ENCODE results near the gene KCNK2.

Gene KCNK2, protein sequence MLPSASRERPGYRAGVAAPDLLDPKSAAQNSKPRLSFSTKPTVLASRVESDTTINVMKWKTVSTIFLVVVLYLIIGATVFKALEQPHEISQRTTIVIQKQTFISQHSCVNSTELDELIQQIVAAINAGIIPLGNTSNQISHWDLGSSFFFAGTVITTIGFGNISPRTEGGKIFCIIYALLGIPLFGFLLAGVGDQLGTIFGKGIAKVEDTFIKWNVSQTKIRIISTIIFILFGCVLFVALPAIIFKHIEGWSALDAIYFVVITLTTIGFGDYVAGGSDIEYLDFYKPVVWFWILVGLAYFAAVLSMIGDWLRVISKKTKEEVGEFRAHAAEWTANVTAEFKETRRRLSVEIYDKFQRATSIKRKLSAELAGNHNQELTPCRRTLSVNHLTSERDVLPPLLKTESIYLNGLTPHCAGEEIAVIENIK

DNA sequence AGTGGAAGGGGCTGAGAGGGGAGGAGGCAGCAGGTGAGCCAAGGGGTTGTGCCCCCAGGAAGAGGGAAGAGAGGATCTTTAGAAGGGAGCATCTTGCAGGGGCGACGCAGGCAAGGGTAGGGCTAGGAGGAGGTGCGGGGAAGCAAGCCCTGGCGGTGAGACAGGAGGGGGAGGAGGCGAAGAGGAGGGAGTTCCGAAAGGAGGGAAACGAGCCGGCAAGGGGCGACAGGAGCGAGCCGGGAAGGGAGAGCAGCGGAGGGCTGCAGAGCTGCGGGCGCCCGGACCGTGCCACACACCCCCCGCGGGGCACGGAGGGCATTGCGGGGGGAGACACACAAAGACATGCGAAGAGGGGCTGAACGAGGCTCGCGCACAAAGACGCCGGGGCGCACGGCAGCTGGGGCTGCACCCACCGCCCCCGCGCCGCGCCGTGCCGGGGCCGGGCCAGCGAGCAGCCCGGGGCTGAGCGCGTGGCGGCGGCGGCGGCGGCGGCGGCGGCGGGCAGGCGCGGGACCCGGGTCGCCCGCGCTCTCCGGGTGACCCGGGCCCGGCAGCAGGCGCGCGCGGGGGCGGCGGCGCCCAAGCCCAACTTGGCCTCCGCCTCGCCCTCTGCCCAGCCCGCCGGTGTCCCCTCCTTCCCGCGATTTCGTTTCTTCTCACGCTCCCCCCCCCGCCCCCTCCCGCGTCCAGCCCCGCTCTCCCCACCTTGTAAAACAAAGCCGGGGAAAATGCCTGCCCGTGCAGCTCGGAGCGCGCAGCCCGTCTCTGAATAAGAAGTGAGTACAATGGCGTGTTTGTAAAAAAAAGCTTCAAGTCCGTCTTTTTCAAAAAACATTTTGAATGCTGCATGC is at the start of gene KCNK2:
TSS of gene KCNK2 (plus strand) at position 206 of the 851 bp plus-strand sequence. CDS start 649 bp downstream, outside the sequence.
- Histone ChIP-seq H3K36me3 (ENCODE audit: control insufficient read depth, insufficient read depth, low read length) (no peaks in the 10 kb centered on the region), H3K9ac (ENCODE audit: low read length) (no peak within 1 kb of the TSS), H3K4me3 (ENCODE audit: low read length) (peak within 1 kb of the TSS; percentile 62), H3K27ac (ENCODE audit: low read depth, low read length) (no peak within 1 kb of the TSS), H3K4me1 (ENCODE audit: control insufficient read depth, insufficient read depth, low read length) (no peaks in the 10 kb centered on the region), H3K27me3 (ENCODE audit: control insufficient read depth, insufficient read depth, low read length) (peaks cover 17% of the 10 kb centered on the region)

DNA sequence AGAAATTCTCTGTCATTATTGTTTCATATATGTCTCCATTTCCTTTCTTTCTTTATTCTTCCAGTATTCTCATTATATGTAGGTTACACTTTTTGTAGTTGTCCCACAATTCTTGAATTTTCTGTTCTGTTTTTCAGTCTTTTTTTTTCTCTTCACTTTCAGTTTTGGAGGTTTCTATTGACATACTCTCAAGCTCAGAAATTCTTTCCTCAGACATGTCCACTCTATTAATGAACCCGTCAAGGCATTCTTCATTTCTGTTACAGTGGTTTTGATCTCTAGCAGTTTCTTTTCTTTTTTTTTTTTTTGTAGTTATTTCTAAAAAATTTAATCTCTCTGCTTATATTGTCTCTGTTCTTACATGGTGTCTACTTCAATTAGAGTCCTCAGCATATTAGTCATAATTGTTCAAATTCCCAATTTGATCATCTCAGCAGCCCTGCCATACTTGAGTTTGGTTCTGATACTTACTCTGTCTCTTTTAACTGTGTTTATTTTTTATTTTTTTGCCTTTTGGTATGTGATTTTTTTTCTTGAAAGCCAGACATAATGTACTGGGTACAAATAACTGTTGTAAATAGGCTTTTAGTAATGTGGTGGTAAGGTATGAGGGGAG is 49.5 kb upstream of the KCNK2 start:
- H3K27ac ChIP-seq (ENCODE audit: low read depth, low read length): no peak overlapping the region
- H3K9ac ChIP-seq (ENCODE audit: low read length): no peak overlapping the region
- no peaks in the 10 kb centered on the region for H3K4me1 ChIP-seq (ENCODE audit: control insufficient read depth, insufficient read depth, low read length)
- H3K4me3 ChIP-seq (ENCODE audit: low read length): no peak overlapping the region
- H3K36me3 ChIP-seq (ENCODE audit: control insufficient read depth, insufficient read depth, low read length): no peaks in the 10 kb centered on the region
- H3K27me3 ChIP-seq (ENCODE audit: control insufficient read depth, insufficient read depth, low read length): no peaks in the 10 kb centered on the region

DNA sequence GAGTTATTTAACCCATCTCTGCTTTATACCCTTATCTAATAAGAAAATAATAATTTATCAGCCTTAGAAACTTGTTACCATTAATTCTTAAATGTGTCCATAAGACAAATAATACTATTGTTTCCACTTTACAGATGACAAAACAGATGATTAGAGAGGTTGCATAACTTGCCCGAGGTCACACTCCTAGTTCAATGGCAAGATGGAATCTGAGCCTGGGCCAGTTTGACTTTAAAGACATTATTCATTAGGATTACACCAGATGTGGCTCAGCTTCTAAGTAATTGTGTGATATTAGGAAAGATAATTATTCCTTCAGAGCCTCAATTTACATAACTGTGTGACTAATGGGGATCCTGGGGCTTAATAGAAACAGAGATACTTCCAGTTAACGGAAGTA is 42.3 kb upstream of the KCNK2 start:
- Histone ChIP-seq H3K4me1 (ENCODE audit: control insufficient read depth, insufficient read depth, low read length) (no peaks in the 10 kb centered on the region), H3K27me3 (ENCODE audit: control insufficient read depth, insufficient read depth, low read length) (no peaks in the 10 kb centered on the region), H3K27ac (ENCODE audit: low read depth, low read length) (no peak overlapping the region), H3K4me3 (ENCODE audit: low read length) (no peak overlapping the region), H3K36me3 (ENCODE audit: control insufficient read depth, insufficient read depth, low read length) (no peaks in the 10 kb centered on the region), H3K9ac (ENCODE audit: low read length) (no peak overlapping the region)

- no peaks in the 10 kb centered on the region for H3K4me1 ChIP-seq (ENCODE audit: control insufficient read depth, insufficient read depth, low read length)
- no peak overlapping the region for H3K4me3 ChIP-seq (ENCODE audit: low read length)
- no peak overlapping the region for H3K9ac ChIP-seq (ENCODE audit: low read length)
- no peaks in the 10 kb centered on the region for H3K27me3 ChIP-seq (ENCODE audit: control insufficient read depth, insufficient read depth, low read length)
- H3K27ac ChIP-seq (ENCODE audit: low read depth, low read length): no peak overlapping the region
- no peaks in the 10 kb centered on the region for H3K36me3 ChIP-seq (ENCODE audit: control insufficient read depth, insufficient read depth, low read length)
Measured at GRCh38 chr1:215043401-215043800, 39.1 kb upstream of the KCNK2 start.

GRCh38 chr1:215044151-215044550 is 38.4 kb upstream of the KCNK2 start:
- H3K36me3 ChIP-seq (ENCODE audit: control insufficient read depth, insufficient read depth, low read length): no peaks in the 10 kb centered on the region
- no peaks in the 10 kb centered on the region for H3K4me1 ChIP-seq (ENCODE audit: control insufficient read depth, insufficient read depth, low read length)
- no peak overlapping the region for H3K27ac ChIP-seq (ENCODE audit: low read depth, low read length)
- H3K4me3 ChIP-seq (ENCODE audit: low read length): no peak overlapping the region
- no peak overlapping the region for H3K9ac ChIP-seq (ENCODE audit: low read length)
- no peaks in the 10 kb centered on the region for H3K27me3 ChIP-seq (ENCODE audit: control insufficient read depth, insufficient read depth, low read length)

DNA sequence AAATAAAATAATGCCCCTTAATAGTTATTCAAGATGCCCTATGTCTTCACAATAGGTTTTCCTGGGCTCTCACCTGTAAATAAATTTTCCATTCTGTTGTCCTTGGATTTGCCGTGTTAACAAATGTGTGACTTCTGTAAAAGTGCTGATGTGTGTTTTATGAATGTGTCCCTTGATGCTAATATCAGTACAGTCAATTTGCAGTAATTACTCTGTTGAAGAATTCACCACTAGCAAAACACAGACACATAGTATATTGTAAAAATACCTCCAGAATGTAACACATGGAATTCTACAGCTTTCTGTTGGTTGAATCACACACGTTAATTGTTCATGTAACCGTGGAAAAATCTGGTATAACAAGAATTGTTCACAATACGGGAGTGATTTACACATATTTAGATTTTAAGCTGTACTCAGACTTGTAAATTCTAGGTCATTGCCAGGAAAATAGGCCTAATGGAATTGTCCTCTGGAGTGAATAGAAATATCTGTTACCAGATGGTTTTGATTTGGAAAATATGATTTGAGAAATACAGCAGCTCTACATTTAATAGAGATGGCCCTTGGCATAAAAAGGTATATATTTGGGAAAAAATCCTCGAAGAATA is 36.7 kb upstream of the KCNK2 start:
- Histone ChIP-seq H3K27me3 (ENCODE audit: control insufficient read depth, insufficient read depth, low read length) (no peaks in the 10 kb centered on the region), H3K4me3 (ENCODE audit: low read length) (no peak overlapping the region), H3K36me3 (ENCODE audit: control insufficient read depth, insufficient read depth, low read length) (no peaks in the 10 kb centered on the region), H3K4me1 (ENCODE audit: control insufficient read depth, insufficient read depth, low read length) (no peaks in the 10 kb centered on the region), H3K27ac (ENCODE audit: low read depth, low read length) (no peak overlapping the region), H3K9ac (ENCODE audit: low read length) (no peak overlapping the region)

GRCh38 chr1:215052256-215053015 is 30.1 kb upstream of the KCNK2 start:
- H3K4me1 ChIP-seq (ENCODE audit: control insufficient read depth, insufficient read depth, low read length): no peaks in the 10 kb centered on the region
- H3K27ac ChIP-seq (ENCODE audit: low read depth, low read length): no peak overlapping the region
- no peak overlapping the region for H3K9ac ChIP-seq (ENCODE audit: low read length)
- no peak overlapping the region for H3K4me3 ChIP-seq (ENCODE audit: low read length)
- H3K27me3 ChIP-seq (ENCODE audit: control insufficient read depth, insufficient read depth, low read length): no peaks in the 10 kb centered on the region
- no peaks in the 10 kb centered on the region for H3K36me3 ChIP-seq (ENCODE audit: control insufficient read depth, insufficient read depth, low read length)

GRCh38 chr1:215054266-215054665 is 28.3 kb upstream of the KCNK2 start:
- H3K4me3 ChIP-seq (ENCODE audit: low read length): no peak overlapping the region
- H3K36me3 ChIP-seq (ENCODE audit: control insufficient read depth, insufficient read depth, low read length): no peaks in the 10 kb centered on the region
- H3K4me1 ChIP-seq (ENCODE audit: control insufficient read depth, insufficient read depth, low read length): no peaks in the 10 kb centered on the region
- H3K27me3 ChIP-seq (ENCODE audit: control insufficient read depth, insufficient read depth, low read length): no peaks in the 10 kb centered on the region
- H3K27ac ChIP-seq (ENCODE audit: low read depth, low read length): no peak overlapping the region
- H3K9ac ChIP-seq (ENCODE audit: low read length): no peak overlapping the region

DNA sequence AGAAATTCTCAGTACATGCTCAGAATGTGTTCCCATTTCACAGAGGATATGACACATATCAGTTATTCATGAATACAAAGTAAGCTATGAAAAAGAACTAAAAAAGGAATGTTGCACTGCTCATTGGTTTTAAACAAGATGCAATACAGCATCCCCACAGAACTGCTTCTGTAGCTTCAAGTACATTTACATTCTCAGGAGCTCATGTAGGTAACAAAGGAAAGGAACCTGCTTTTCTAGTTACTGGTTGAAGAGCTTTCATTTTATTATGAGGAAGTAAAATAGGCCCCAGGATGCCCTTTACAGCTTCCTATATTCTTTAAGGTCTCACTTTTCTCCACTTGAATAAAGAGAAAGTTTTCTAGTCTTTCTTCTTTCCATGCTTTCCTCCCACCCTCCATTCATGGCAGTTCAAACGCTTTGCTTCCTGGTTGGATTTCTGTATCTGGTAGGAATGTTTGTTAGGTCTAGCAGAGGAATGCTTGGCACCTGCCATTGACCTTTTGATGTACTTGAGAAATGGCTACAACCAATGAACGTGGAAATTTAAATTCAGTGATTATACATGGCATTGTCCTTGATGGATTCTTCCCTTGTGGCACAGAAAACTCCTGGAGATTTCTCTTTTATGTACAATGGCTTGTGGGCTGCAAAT is 27.1 kb upstream of the KCNK2 start:
- Histone ChIP-seq H3K27ac (ENCODE audit: low read depth, low read length) (no peak overlapping the region), H3K36me3 (ENCODE audit: control insufficient read depth, insufficient read depth, low read length) (no peaks in the 10 kb centered on the region), H3K27me3 (ENCODE audit: control insufficient read depth, insufficient read depth, low read length) (no peaks in the 10 kb centered on the region), H3K9ac (ENCODE audit: low read length) (no peak overlapping the region), H3K4me1 (ENCODE audit: control insufficient read depth, insufficient read depth, low read length) (no peaks in the 10 kb centered on the region), H3K4me3 (ENCODE audit: low read length) (no peak overlapping the region)

DNA sequence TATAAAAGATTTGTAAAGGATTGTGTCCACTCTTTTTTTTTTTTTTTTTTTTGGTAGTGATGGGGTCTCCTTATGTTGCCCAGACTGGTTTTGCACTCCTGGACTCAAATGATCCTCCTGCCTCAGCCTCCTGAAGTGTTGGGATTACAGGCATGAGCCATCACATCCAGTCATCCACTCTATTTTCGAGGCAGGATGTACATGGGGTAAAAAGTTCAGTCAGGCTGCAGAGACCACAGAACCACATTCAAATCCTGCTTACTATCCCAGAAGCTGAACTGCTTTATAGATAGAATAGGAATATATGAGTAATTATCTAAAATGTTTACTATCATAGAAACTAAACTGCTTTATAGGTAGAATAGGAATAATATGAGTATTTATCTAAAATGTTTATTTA is 26.0 kb upstream of the KCNK2 start:
- no peak overlapping the region for H3K9ac ChIP-seq (ENCODE audit: low read length)
- H3K27me3 ChIP-seq (ENCODE audit: control insufficient read depth, insufficient read depth, low read length): no peaks in the 10 kb centered on the region
- H3K27ac ChIP-seq (ENCODE audit: low read depth, low read length): no peak overlapping the region
- no peaks in the 10 kb centered on the region for H3K4me1 ChIP-seq (ENCODE audit: control insufficient read depth, insufficient read depth, low read length)
- no peak overlapping the region for H3K4me3 ChIP-seq (ENCODE audit: low read length)
- no peaks in the 10 kb centered on the region for H3K36me3 ChIP-seq (ENCODE audit: control insufficient read depth, insufficient read depth, low read length)

DNA sequence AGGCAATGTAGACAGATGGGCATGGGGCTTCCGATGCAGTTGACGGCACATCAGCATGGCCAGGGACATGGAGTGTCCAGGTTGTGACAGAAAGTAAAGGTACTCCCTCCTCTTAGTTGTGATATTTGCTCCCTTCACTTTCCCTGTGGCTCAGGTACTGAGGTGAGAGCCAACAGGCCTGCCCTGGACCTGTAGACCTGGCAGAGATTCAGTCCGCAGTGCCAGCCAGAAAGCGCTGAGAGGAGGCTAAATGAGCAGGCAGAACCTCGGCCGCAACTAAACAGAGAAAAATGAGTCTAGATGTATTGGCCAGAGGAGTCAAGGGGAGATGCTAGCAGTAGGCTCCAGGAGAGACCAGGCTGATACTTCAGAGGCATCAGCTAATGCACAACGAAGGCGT is 22.6 kb upstream of the KCNK2 start:
- Histone ChIP-seq H3K4me1 (ENCODE audit: control insufficient read depth, insufficient read depth, low read length) (no peaks in the 10 kb centered on the region), H3K27ac (ENCODE audit: low read depth, low read length) (no peak overlapping the region), H3K9ac (ENCODE audit: low read length) (no peak overlapping the region), H3K4me3 (ENCODE audit: low read length) (no peak overlapping the region), H3K27me3 (ENCODE audit: control insufficient read depth, insufficient read depth, low read length) (no peaks in the 10 kb centered on the region), H3K36me3 (ENCODE audit: control insufficient read depth, insufficient read depth, low read length) (no peaks in the 10 kb centered on the region)
